ENCODE results near the gene RAB5B. TPM values are rescaled to one million over a fixed set of nuclear protein-coding genes. Genes with fewer than 3 reads are reported as not detected.
A peak's percentile ranks its signal among the peaks of the same experiment; 100 is the strongest.

Gene RAB5B
- total RNA-seq, 2 experiments from 2014 or later: 21.6 to 47.2 TPM

DNA sequence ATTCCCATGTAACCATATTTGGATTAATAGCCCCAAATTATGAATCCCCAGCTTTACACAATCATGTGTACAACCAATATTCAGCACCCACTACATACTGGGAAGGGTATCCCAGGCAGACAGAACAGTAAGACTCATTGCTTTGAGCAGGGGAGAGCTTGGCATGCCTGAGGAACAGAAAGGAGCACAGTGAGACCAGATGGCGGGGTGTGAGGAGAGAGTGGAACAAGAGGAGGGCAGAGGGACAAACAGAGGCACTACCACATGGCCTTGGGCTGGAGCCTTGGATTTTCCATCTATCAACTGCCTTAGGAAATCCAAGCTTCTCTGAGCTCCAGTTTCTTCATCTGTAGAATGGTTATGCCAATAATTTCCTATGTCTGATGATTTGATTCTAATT, 39.1 kb upstream of the RAB5B start:
- Histone ChIP-seq H3K4me2 (ENCODE audit: low read length) (peak overlapping the region; percentile 86; the same call in 1 of the 2 replicates), H2AFZ (ENCODE audit: low read length) (no peak overlapping the region), H3K79me2 (ENCODE audit: insufficient read depth, low read depth, low read length) (peaks cover 44% of the 10 kb centered on the region), H3K4me3 (ENCODE audit: low read depth, low read length, poor library complexity, severe bottlenecking) (no peak overlapping the region), H3K9me3 (ENCODE audit: low read length) (no peaks in the 10 kb centered on the region), H3K27ac (ENCODE audit: low read depth, low read length, poor library complexity, severe bottlenecking) (no peak overlapping the region), H3K4me1 (ENCODE audit: insufficient read depth, low read length, poor library complexity, severe bottlenecking) (peaks cover 46% of the 10 kb centered on the region), H3K36me3 (ENCODE audit: insufficient read depth, low read length) (peaks cover 68% of the 10 kb centered on the region), H3K9me2 (ENCODE audit: insufficient read depth, low read length) (no peaks in the 10 kb centered on the region), H4K20me1 (ENCODE audit: insufficient read depth, low read length) (peaks cover 11% of the 10 kb centered on the region; the same call in 1 of the 2 replicates)
- intact Hi-C loops (cut with micrococcal nuclease; ENCODE audit: unreplicated experiment): no loop called here
- no TSS peak for BruUV-seq (replicated peaks)
- DNase-seq (ENCODE audit: low spot score): no peak
- ChIA-PET POLR2A (interaction anchor here (1.0 to 2.1 kb wide), 3 partner anchors 9 to 40 kb away, joined by 4 to 7 read pairs (median 5); no protein-coding TSS in a partner anchor), CTCF (ENCODE audit: unreplicated experiment) (interaction anchor here (1.2 to 1.5 kb wide), 2 partner anchors 108 to 196 kb away, joined by 3 read pairs; no protein-coding TSS in a partner anchor)
- TF ChIP-seq, protein P1, sequence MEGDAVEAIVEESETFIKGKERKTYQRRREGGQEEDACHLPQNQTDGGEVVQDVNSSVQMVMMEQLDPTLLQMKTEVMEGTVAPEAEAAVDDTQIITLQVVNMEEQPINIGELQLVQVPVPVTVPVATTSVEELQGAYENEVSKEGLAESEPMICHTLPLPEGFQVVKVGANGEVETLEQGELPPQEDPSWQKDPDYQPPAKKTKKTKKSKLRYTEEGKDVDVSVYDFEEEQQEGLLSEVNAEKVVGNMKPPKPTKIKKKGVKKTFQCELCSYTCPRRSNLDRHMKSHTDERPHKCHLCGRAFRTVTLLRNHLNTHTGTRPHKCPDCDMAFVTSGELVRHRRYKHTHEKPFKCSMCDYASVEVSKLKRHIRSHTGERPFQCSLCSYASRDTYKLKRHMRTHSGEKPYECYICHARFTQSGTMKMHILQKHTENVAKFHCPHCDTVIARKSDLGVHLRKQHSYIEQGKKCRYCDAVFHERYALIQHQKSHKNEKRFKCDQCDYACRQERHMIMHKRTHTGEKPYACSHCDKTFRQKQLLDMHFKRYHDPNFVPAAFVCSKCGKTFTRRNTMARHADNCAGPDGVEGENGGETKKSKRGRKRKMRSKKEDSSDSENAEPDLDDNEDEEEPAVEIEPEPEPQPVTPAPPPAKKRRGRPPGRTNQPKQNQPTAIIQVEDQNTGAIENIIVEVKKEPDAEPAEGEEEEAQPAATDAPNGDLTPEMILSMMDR (conservative IDR thresholded peaks at IDR 0.05; ENCODE audit: low read length): no peak
- TF ChIP-seq EZH2phosphoT487 (IDR thresholded peaks at IDR 0.05; ENCODE audit: borderline replicate concordance, low read depth, low read length): no peak

DNA sequence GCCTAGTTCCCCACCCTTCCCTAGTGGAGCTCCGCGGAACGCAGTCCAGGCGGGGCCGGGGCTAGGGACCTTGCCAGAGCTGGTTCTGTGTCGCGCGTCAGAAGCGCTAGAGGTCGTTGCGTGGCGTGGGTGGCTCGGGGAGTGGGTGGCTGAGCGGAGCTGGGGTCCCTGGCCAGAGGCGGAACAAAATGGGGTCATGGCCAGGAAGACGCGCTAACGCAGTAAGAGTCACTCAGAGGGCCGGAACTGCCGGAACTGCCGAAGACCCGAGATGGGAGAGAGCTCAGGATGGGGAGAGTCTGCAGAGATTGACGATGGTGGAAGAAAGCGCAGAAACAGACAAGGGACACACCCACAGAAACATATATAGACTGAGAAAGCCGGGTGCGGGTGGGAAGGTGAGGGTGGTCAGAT, 38.1 kb upstream of the RAB5B start:
- H3K79me2 ChIP-seq (ENCODE audit: insufficient read depth, low read depth, low read length): peaks cover 44% of the 10 kb centered on the region
- H3K9me2 ChIP-seq (ENCODE audit: insufficient read depth, low read length): no peaks in the 10 kb centered on the region
- CTCF ChIA-PET (ENCODE audit: unreplicated experiment): interaction anchor here (1.2 kb wide), 1 partner anchor 118 kb away, joined by 4 read pairs; the partner anchor contains the start of genes ORMDL2 and SARNP
- POLR2A ChIA-PET: no interaction called here
- BruUV-seq (replicated peaks): no TSS peak
- peaks cover 45% of the 10 kb centered on the region for H3K4me1 ChIP-seq (ENCODE audit: insufficient read depth, low read length, poor library complexity, severe bottlenecking)
- no peak overlapping the region for H2AFZ ChIP-seq (ENCODE audit: low read length)
- intact Hi-C loops (cut with micrococcal nuclease; ENCODE audit: unreplicated experiment): no loop called here
- H3K9me3 ChIP-seq (ENCODE audit: low read length): no peaks in the 10 kb centered on the region
- H3K4me3 ChIP-seq (ENCODE audit: low read depth, low read length, poor library complexity, severe bottlenecking): no peak overlapping the region
- no peak for DNase-seq (ENCODE audit: low spot score)
- H3K4me2 ChIP-seq (ENCODE audit: low read length): no peak overlapping the region
- H3K36me3 ChIP-seq (ENCODE audit: insufficient read depth, low read length): peaks cover 75% of the 10 kb centered on the region
- no peak for TF ChIP-seq EZH2phosphoT487 (IDR thresholded peaks at IDR 0.05; ENCODE audit: borderline replicate concordance, low read depth, low read length)
- TF ChIP-seq, protein P1 (conservative IDR thresholded peaks at IDR 0.05; ENCODE audit: low read length): no peak
- no peak overlapping the region for H3K27ac ChIP-seq (ENCODE audit: low read depth, low read length, poor library complexity, severe bottlenecking)
- peaks cover 15% of the 10 kb centered on the region; the same call in 1 of the 2 replicates for H4K20me1 ChIP-seq (ENCODE audit: insufficient read depth, low read length)

DNA sequence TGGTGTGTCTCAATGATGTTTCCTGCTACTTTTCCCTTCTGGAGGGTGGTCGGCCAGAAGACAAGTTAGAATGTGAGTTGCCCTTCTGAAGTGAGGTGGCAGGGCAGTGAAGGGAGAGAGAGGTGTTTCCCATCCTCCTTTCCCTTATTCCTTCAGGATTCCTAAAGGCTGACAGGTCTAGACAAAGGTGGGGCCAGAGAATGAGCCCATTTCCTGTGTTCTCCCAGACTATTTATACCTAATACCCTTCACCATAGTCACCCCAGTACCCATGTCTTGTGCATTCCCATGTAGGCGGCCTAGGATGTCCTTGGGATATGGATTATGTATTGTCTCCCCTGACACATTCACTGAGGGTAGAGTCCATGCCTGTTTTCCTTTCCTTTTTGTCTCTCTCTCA, 35.9 kb upstream of the RAB5B start:
- Histone ChIP-seq H2AFZ (ENCODE audit: low read length) (no peak overlapping the region), H3K4me2 (ENCODE audit: low read length) (no peak overlapping the region), H3K4me3 (ENCODE audit: low read depth, low read length, poor library complexity, severe bottlenecking) (no peak overlapping the region), H4K20me1 (ENCODE audit: insufficient read depth, low read length) (peaks cover 13% of the 10 kb centered on the region; the same call in 1 of the 2 replicates), H3K27ac (ENCODE audit: low read depth, low read length, poor library complexity, severe bottlenecking) (no peak overlapping the region), H3K9me3 (ENCODE audit: low read length) (no peaks in the 10 kb centered on the region), H3K9me2 (ENCODE audit: insufficient read depth, low read length) (no peaks in the 10 kb centered on the region), H3K36me3 (ENCODE audit: insufficient read depth, low read length) (peaks cover 97% of the 10 kb centered on the region), H3K4me1 (ENCODE audit: insufficient read depth, low read length, poor library complexity, severe bottlenecking) (peaks cover 37% of the 10 kb centered on the region), H3K79me2 (ENCODE audit: insufficient read depth, low read depth, low read length) (peaks cover 22% of the 10 kb centered on the region)
- DNase-seq (ENCODE audit: low spot score): no peak
- TF ChIP-seq, protein P1 (conservative IDR thresholded peaks at IDR 0.05; ENCODE audit: low read length): no peak
- no peak for TF ChIP-seq EZH2phosphoT487 (IDR thresholded peaks at IDR 0.05; ENCODE audit: borderline replicate concordance, low read depth, low read length)
- intact Hi-C loops (cut with micrococcal nuclease; ENCODE audit: unreplicated experiment): no loop called here
- no TSS peak for BruUV-seq (replicated peaks)
- POLR2A ChIA-PET: no interaction called here
- CTCF ChIA-PET (ENCODE audit: unreplicated experiment): interaction anchor here (1.1 kb wide), 1 partner anchor 8 kb away, joined by 3 read pairs; no protein-coding TSS in a partner anchor

Data from OCI-LY7 (cell line).